Endothelial cell of umbilical vein (primary cell): ENCODE data around the gene DOLK. TPM values are rescaled to one million over a fixed set of nuclear protein-coding genes. Genes with fewer than 3 reads are reported as not detected.

Experiments
- BruUV-seq: library from RNA; stranded (reverse); fragments of 400-500 nt; replicated peaks from 2 replicates; lab custom pipeline; 2021; lab: Mats Ljungman, UMichigan
- CTCF ChIA-PET: fragments of 300-600, 350-600 bp; sonication (Branson Sonifier 250); formaldehyde crosslinking; loops from one replicate; lab custom pipeline; 2021; ENCODE audit warnings: antibody characterized with exemption, inconsistent platforms; lab: Charles Lee
- POLR2A ChIA-PET: fragments of 300-600, 350-600 bp; sonication (Branson Sonifier 250); formaldehyde crosslinking; loops from one replicate; lab custom pipeline; 2021; ENCODE audit warnings: antibody characterized with exemption, inconsistent platforms; lab: Charles Lee
- DNase-seq: peaks from one replicate; pipeline ENCODE4 v3.0.0-alpha.2; 2011; ENCODE audit warnings: low read depth, low spot score
- FAIRE-seq: peaks from 2 replicates; lab custom pipeline; 2011; peaks lifted over from hg19 to GRCh38; lab: Jason Lieb, UNC
- H2AFZ ChIP-seq: 2 replicates; pipeline ENCODE4 v1.6.0; 2012; ENCODE audit warnings: low read depth, low read length, control low read depth, inconsistent platforms
- H3K27ac ChIP-seq: 2 replicates; pipeline ENCODE4 v1.5.1; 2011; ENCODE audit warnings: low read depth, mild to moderate bottlenecking, control low read depth, low read length, moderate library complexity; ENCODE audit not compliant: insufficient read depth
- H3K27me3 ChIP-seq, 2 experiments: 2 replicates each; pipeline versions ENCODE4 v1.6.0 to v1.6.1; 2011; ENCODE audit warnings: low read length in 2 of 2, mixed read lengths in 1 of 2; ENCODE audit not compliant: control insufficient read depth in 2 of 2, insufficient read depth in 2 of 2
- H3K36me3 ChIP-seq, 2 experiments: 2 replicates in 1 of 2; 3 replicates in 1 of 2; pipeline ENCODE4 v1.5.1; 2011; ENCODE audit warnings: low read length in 2 of 2, mild to moderate bottlenecking in 1 of 2, moderate library complexity in 1 of 2; ENCODE audit not compliant: control insufficient read depth in 2 of 2, insufficient read depth in 2 of 2; ENCODE audit errors: extremely low read depth in 1 of 2
- H3K4me1 ChIP-seq: 3 replicates; pipeline ENCODE4 v1.5.1; 2011; ENCODE audit warnings: mild to moderate bottlenecking, low read length; ENCODE audit not compliant: control insufficient read depth, insufficient read depth; ENCODE audit errors: extremely low read depth
- H3K4me2 ChIP-seq: 2 replicates; pipeline ENCODE4 v1.6.1; 2011; ENCODE audit warnings: low read length, control low read depth, mixed read lengths; ENCODE audit not compliant: insufficient read depth
- H3K4me3 ChIP-seq, 3 experiments: fragments of 200-600 bp in 1 of 3; sonication (generic), shearing (Covaris generic) in 1 of 3; replicated peaks in 1 of 3; 2 replicates each; pipeline ENCODE4 v1.5.1; 2011 to 2016; ENCODE audit warnings: control low read depth in 3 of 3, low read length in 3 of 3, mild to moderate bottlenecking in 2 of 3, inconsistent platforms in 1 of 3, low read depth in 1 of 3, moderate library complexity in 1 of 3; ENCODE audit not compliant: insufficient read depth in 1 of 3
- H3K79me2 ChIP-seq: 2 replicates; pipeline ENCODE4 v1.6.0; 2012; ENCODE audit warnings: low read length, inconsistent platforms; ENCODE audit not compliant: control insufficient read depth, insufficient read depth
- H3K9ac ChIP-seq: replicated peaks from 2 replicates; pipeline ENCODE3; 2011; ENCODE audit warnings: low read length, control low read depth; ENCODE audit not compliant: insufficient read depth; ENCODE audit errors: extremely low read depth
- H3K9me1 ChIP-seq: replicated peaks from 3 replicates; pipeline ENCODE4 v1.6.0; 2011; ENCODE audit warnings: mild to moderate bottlenecking, low read length; ENCODE audit not compliant: control insufficient read depth, insufficient read depth; ENCODE audit errors: extremely low read depth
- H3K9me3 ChIP-seq: replicated peaks from 2 replicates; pipeline ENCODE4 v1.5.1; 2012; ENCODE audit warnings: low read length, inconsistent platforms; ENCODE audit not compliant: control insufficient read depth, insufficient read depth
- H4K20me1 ChIP-seq: replicated peaks from 2 replicates; pipeline ENCODE3; 2011; ENCODE audit warnings: mild to moderate bottlenecking, low read length; ENCODE audit not compliant: control insufficient read depth, insufficient read depth; ENCODE audit errors: extremely low read depth
- EZH2 ChIP-seq: IDR thresholded peaks from 2 replicates; pipeline ENCODE4 v1.6.1; 2012; ENCODE audit warnings: borderline replicate concordance, low read depth, mild to moderate bottlenecking, moderate library complexity, low read length, inconsistent platforms; ENCODE audit not compliant: severe bottlenecking
- FOS ChIP-seq: IDR thresholded peaks from 2 replicates; pipeline ENCODE4 v1.6.1; 2011; ENCODE audit warnings: mild to moderate bottlenecking, low read length, moderate library complexity, borderline replicate concordance; ENCODE audit not compliant: insufficient read depth
- JUN ChIP-seq: IDR thresholded peaks from 2 replicates; pipeline ENCODE4 v1.6.1; 2011; ENCODE audit warnings: borderline replicate concordance, low read depth; ENCODE audit not compliant: insufficient read length, insufficient read depth
- MYC ChIP-seq: IDR thresholded peaks from one replicate; pipeline ENCODE4 v1.6.1; 2011; ENCODE audit warnings: mild to moderate bottlenecking, low read depth, low read length
- POLR2AphosphoS5 ChIP-seq: IDR thresholded peaks from 2 replicates; pipeline ENCODE4 v1.6.1; 2012; ENCODE audit warnings: low read depth, mild to moderate bottlenecking, control low read depth, low read length, moderate library complexity; ENCODE audit not compliant: insufficient read depth
- dilution Hi-C: fragments of 300-500 bp; cut with MboI; formaldehyde crosslinking; loops from one replicate; pipeline ENCODE4 v1.15.0; 2019; ENCODE audit warnings: low sequenced_read_pairs; ENCODE audit not compliant: extremely low pct_ligation_motif_present
- intact Hi-C: fragments of 100-400 bp; cut with micrococcal nuclease; formaldehyde crosslinking; loops from one replicate; pipeline ENCODE4 v1.10.0; 2022
- polyA plus RNA-seq, 4 experiments: library from polyadenylated mRNA; depleted of rRNA in 3 of 4; stranded (reverse) in 3 of 4; unstranded in 1 of 4; fragments of >200 nt; gene quantifications; 2 replicates each; pipeline versions ENCODE4 v1.2.1 to v1.2.3, GENCODE V29; 2011 to 2012; ENCODE audit warnings: missing spikeins in 1 of 4
- total RNA-seq: library from RNA; stranded (reverse); gene quantifications from 2 replicates; pipeline ENCODE4 v1.2.3, GENCODE V29; 2021
- TF ChIP-seq, protein P1 (sequence below), 2 donors: IDR thresholded peaks; 1 replicate in 1 of 2; 2 replicates in 1 of 2; pipeline ENCODE4 v1.5.1; 2011; ENCODE audit warnings: low read length in 2 of 2, mild to moderate bottlenecking in 2 of 2, moderate library complexity in 2 of 2, control low read depth in 1 of 2, inconsistent platforms in 1 of 2, low read depth in 1 of 2; ENCODE audit not compliant: insufficient read depth in 1 of 2; ENCODE audit errors: extremely low read depth in 1 of 2
- TF ChIP-seq, protein P2 (sequence below): IDR thresholded peaks from 2 replicates; pipeline ENCODE4 v1.6.1; 2011; ENCODE audit not compliant: insufficient read depth, insufficient read length

The DOLK gene
- total and polyA plus RNA-seq, 2 donors (not counting 3 experiments of a cell fraction or from before 2014, with no cell fraction given): 22.3 to 59.8 TPM

DNA sequence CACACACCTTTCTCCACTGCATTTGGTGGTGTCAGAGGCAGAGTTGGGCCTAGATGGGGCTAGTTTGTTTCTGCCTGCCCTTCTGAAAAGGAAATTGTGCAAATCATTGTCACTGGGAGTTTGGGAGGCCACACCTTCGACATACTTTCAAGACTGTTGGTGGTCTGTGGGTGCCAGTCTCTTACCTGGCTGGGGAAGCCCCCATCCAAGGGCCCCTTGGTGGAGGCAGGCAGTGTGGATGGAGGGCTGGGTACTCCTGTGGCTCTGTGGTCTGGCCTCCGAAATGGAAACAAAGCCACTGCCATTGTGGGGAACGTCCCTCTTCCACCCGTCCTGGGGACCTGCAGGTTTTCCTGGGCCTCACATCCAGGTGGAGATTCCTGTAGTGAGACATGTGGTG lies 37.5 kb downstream of the DOLK start:
- FAIRE-seq (no peak), DNase-seq (no peak)
- Histone ChIP-seq H3K27me3 (no peaks in the 10 kb centered on the region), H3K36me3 (peaks cover 17 to 45% of the 10 kb centered on the region in 2 experiments), H3K9me3 (no peaks in the 10 kb centered on the region), H3K4me3 (no peak overlapping the region), H3K9ac (no peak overlapping the region), H3K9me1 (no peaks in the 10 kb centered on the region), H3K79me2 (peaks cover 83% of the 10 kb centered on the region), H4K20me1 (no peaks in the 10 kb centered on the region), H3K4me2 (no peak overlapping the region), H2AFZ (no peak overlapping the region), H3K4me1 (peaks cover 44% of the 10 kb centered on the region), H3K27ac (no peak overlapping the region)
- no TSS peak for BruUV-seq
- ChIA-PET POLR2A (no interaction called here), CTCF (interaction anchor here (1.0 to 2.6 kb wide), 2 partner anchors 18 to 47 kb away, joined by 3 to 7 read pairs; no protein-coding TSS in a partner anchor)
- dilution Hi-C loops (no loop called here), intact Hi-C loops (no loop called here)
- TF ChIP-seq, protein P1, sequence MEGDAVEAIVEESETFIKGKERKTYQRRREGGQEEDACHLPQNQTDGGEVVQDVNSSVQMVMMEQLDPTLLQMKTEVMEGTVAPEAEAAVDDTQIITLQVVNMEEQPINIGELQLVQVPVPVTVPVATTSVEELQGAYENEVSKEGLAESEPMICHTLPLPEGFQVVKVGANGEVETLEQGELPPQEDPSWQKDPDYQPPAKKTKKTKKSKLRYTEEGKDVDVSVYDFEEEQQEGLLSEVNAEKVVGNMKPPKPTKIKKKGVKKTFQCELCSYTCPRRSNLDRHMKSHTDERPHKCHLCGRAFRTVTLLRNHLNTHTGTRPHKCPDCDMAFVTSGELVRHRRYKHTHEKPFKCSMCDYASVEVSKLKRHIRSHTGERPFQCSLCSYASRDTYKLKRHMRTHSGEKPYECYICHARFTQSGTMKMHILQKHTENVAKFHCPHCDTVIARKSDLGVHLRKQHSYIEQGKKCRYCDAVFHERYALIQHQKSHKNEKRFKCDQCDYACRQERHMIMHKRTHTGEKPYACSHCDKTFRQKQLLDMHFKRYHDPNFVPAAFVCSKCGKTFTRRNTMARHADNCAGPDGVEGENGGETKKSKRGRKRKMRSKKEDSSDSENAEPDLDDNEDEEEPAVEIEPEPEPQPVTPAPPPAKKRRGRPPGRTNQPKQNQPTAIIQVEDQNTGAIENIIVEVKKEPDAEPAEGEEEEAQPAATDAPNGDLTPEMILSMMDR (IDR thresholded peaks at IDR 0.05; ENCODE audit: extremely low read depth in 1 of 2, insufficient read depth in 1 of 2, low read depth in 1 of 2, low read length in 2 of 2): no peak
- TF ChIP-seq MYC (no peak), EZH2 (no peak), FOS (no peak), POLR2AphosphoS5 (no peak), JUN (no peak)
- TF ChIP-seq, protein P2, sequence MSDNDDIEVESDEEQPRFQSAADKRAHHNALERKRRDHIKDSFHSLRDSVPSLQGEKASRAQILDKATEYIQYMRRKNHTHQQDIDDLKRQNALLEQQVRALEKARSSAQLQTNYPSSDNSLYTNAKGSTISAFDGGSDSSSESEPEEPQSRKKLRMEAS: no peak
